Karpas-422 (cell line): ENCODE measurements around the gene ASXL3. TPM values are rescaled to one million over a fixed set of nuclear protein-coding genes. Genes with fewer than 3 reads are reported as not detected.

ENCODE experiments used
- DNase-seq: peaks from one replicate; pipeline ENCODE4 v3.0.0-alpha.2; 2015
- H2AFZ ChIP-seq: fragments of 200-600 bp; sonication (generic); 2 replicates; pipeline ENCODE4 v1.6.1; 2014; ENCODE audit warnings: antibody characterized with exemption, low read length, mixed read lengths
- H3K27ac ChIP-seq: fragments of 200-600 bp; sonication (generic); 2 replicates; pipeline ENCODE4 v1.5.1; 2014; ENCODE audit warnings: mild to moderate bottlenecking, low read length, moderate library complexity
- H3K27me3 ChIP-seq: fragments of 200-600 bp; sonication (generic); 2 replicates; pipeline ENCODE4 v1.6.1; 2014; ENCODE audit warnings: low read length, mixed read lengths
- H3K36me3 ChIP-seq: fragments of 200-600 bp; sonication (generic); 2 replicates; pipeline ENCODE4 v1.6.1; 2014; ENCODE audit warnings: low read length, mixed read lengths; ENCODE audit not compliant: insufficient read depth
- H3K4me1 ChIP-seq: fragments of 200-600 bp; sonication (generic); 2 replicates; pipeline ENCODE4 v1.6.1; 2014; ENCODE audit warnings: mild to moderate bottlenecking, low read length, mixed read lengths
- H3K4me2 ChIP-seq: fragments of 200-600 bp; sonication (generic); 2 replicates; pipeline ENCODE4 v1.6.1; 2014; ENCODE audit warnings: low read length, low read depth, mild to moderate bottlenecking; ENCODE audit not compliant: poor library complexity, severe bottlenecking
- H3K4me3 ChIP-seq: fragments of 200-600 bp; sonication (generic); 2 replicates; pipeline ENCODE4 v1.5.1; 2014; ENCODE audit warnings: mild to moderate bottlenecking, antibody characterized with exemption, low read length, mixed read lengths
- H3K79me2 ChIP-seq: fragments of 200-600 bp; sonication (generic); 2 replicates; pipeline ENCODE4 v1.6.1; 2014; ENCODE audit warnings: mild to moderate bottlenecking, low read length, mixed read lengths
- H3K9ac ChIP-seq: fragments of 200-600 bp; sonication (generic); 2 replicates; pipeline ENCODE4 v1.6.0; 2014; ENCODE audit warnings: low read length
- H3K9me2 ChIP-seq: fragments of 200-600 bp; sonication (generic), shearing (Covaris generic); replicated peaks from 2 replicates; pipeline ENCODE4 v1.6.0; 2014; ENCODE audit warnings: mild to moderate bottlenecking, low read length, moderate library complexity; ENCODE audit not compliant: insufficient read depth
- H3K9me3 ChIP-seq: fragments of 300-700, 200-600 bp; sonication (generic); 2 replicates; pipeline ENCODE4 v1.6.1; 2014; ENCODE audit warnings: low read length, mixed read lengths
- H4K20me1 ChIP-seq: fragments of 200-600 bp; sonication (generic); 2 replicates; pipeline ENCODE4 v1.6.1; 2014; ENCODE audit warnings: mild to moderate bottlenecking, antibody characterized with exemption, low read length, low read depth; ENCODE audit not compliant: insufficient read depth
- total RNA-seq: library from RNA; depleted of rRNA; stranded (reverse); fragments of >200 nt; shearing (Covaris generic); gene quantifications from 2 replicates; pipeline ENCODE4 v1.2.3, GENCODE V29; 2014; ENCODE audit warnings: low replicate concordance; rRNA removed

The ASXL3 gene
- not detected in 2 replicates for total RNA-seq

GRCh38 chr18:33577685-33578517 is at the start of gene ASXL3:
Gene ASXL3 (plus strand): TSS chr18:33578219. CDS start chr18:33578632, 413 bp downstream.
- peaks cover 12% of the 10 kb centered on the region for H3K4me1 ChIP-seq
- no peaks in the 10 kb centered on the region for H4K20me1 ChIP-seq
- no peaks in the 10 kb centered on the region for H3K27me3 ChIP-seq
- no peaks in the 10 kb centered on the region for H3K79me2 ChIP-seq
- H3K4me2 ChIP-seq, result no peak within 1 kb of the TSS
- no peak within 1 kb of the TSS for H3K9ac ChIP-seq
- H3K4me3 ChIP-seq, result no peak within 1 kb of the TSS
- no peak within 1 kb of the TSS for H3K27ac ChIP-seq
- H2AFZ ChIP-seq, result no peak within 1 kb of the TSS
- H3K9me3 ChIP-seq, result no peaks in the 10 kb centered on the region
- no peaks in the 10 kb centered on the region for H3K36me3 ChIP-seq
- DNase-seq, result no peak
- H3K9me2 ChIP-seq, result no peaks in the 10 kb centered on the region

GRCh38 chr18:33532978-33533377 is 45.0 kb upstream of the ASXL3 start:
- DNase-seq, result no peak
- Histone ChIP-seq H3K4me2 (no peak overlapping the region), H3K9me2 (no peaks in the 10 kb centered on the region), H3K9me3 (no peaks in the 10 kb centered on the region), H3K27ac (no peak overlapping the region), H4K20me1 (no peaks in the 10 kb centered on the region), H2AFZ (no peak overlapping the region), H3K36me3 (no peaks in the 10 kb centered on the region), H3K9ac (no peak overlapping the region), H3K4me3 (no peak overlapping the region), H3K79me2 (no peaks in the 10 kb centered on the region), H3K27me3 (no peaks in the 10 kb centered on the region), H3K4me1 (no peaks in the 10 kb centered on the region)

GRCh38 chr18:33536904-33537303 is 41.1 kb upstream of the ASXL3 start:
- no peaks in the 10 kb centered on the region for H3K27me3 ChIP-seq
- H2AFZ ChIP-seq, result no peak overlapping the region
- no peak overlapping the region for H3K4me2 ChIP-seq
- H3K9ac ChIP-seq, result no peak overlapping the region
- H3K4me3 ChIP-seq, result no peak overlapping the region
- H3K9me3 ChIP-seq, result no peaks in the 10 kb centered on the region
- H3K9me2 ChIP-seq, result no peaks in the 10 kb centered on the region
- H4K20me1 ChIP-seq, result no peaks in the 10 kb centered on the region
- H3K4me1 ChIP-seq, result no peaks in the 10 kb centered on the region
- no peaks in the 10 kb centered on the region for H3K36me3 ChIP-seq
- no peaks in the 10 kb centered on the region for H3K79me2 ChIP-seq
- no peak overlapping the region for H3K27ac ChIP-seq
- DNase-seq, result no peak

GRCh38 chr18:33538418-33539042 is 39.5 kb upstream of the ASXL3 start:
- no peak overlapping the region for H2AFZ ChIP-seq
- no peaks in the 10 kb centered on the region for H3K4me1 ChIP-seq
- no peaks in the 10 kb centered on the region for H3K79me2 ChIP-seq
- no peaks in the 10 kb centered on the region for H3K36me3 ChIP-seq
- no peaks in the 10 kb centered on the region for H4K20me1 ChIP-seq
- no peaks in the 10 kb centered on the region for H3K27me3 ChIP-seq
- no peak overlapping the region for H3K9ac ChIP-seq
- no peak for DNase-seq
- no peak overlapping the region for H3K27ac ChIP-seq
- H3K4me3 ChIP-seq, result no peak overlapping the region
- H3K4me2 ChIP-seq, result no peak overlapping the region
- H3K9me2 ChIP-seq, result no peaks in the 10 kb centered on the region
- H3K9me3 ChIP-seq, result no peaks in the 10 kb centered on the region

- Histone ChIP-seq H2AFZ (no peak overlapping the region), H3K9me3 (no peaks in the 10 kb centered on the region), H3K27me3 (no peaks in the 10 kb centered on the region), H3K4me1 (no peaks in the 10 kb centered on the region), H3K9ac (no peak overlapping the region), H3K36me3 (no peaks in the 10 kb centered on the region), H3K79me2 (no peaks in the 10 kb centered on the region), H3K27ac (no peak overlapping the region), H4K20me1 (no peaks in the 10 kb centered on the region), H3K4me2 (no peak overlapping the region), H3K9me2 (no peaks in the 10 kb centered on the region), H3K4me3 (no peak overlapping the region)
- DNase-seq, result no peak
These were observed 37.6 kb upstream of the ASXL3 start for GRCh38 chr18:33540392-33540791.

- Histone ChIP-seq H3K27ac (no peak overlapping the region), H3K9me3 (no peaks in the 10 kb centered on the region), H3K4me3 (no peak overlapping the region), H4K20me1 (no peaks in the 10 kb centered on the region), H3K9ac (no peak overlapping the region), H3K36me3 (no peaks in the 10 kb centered on the region), H3K4me2 (no peak overlapping the region), H3K79me2 (no peaks in the 10 kb centered on the region), H3K27me3 (no peaks in the 10 kb centered on the region), H3K4me1 (no peaks in the 10 kb centered on the region), H3K9me2 (no peaks in the 10 kb centered on the region), H2AFZ (no peak overlapping the region)
- no peak for DNase-seq
These were observed 36.7 kb upstream of the ASXL3 start for GRCh38 chr18:33541316-33541715.

- DNase-seq, result no peak
- Histone ChIP-seq H3K4me2 (no peak overlapping the region), H4K20me1 (no peaks in the 10 kb centered on the region)
These were observed 21.2 kb upstream of the ASXL3 start for GRCh38 chr18:33556846-33557245.

DNA sequence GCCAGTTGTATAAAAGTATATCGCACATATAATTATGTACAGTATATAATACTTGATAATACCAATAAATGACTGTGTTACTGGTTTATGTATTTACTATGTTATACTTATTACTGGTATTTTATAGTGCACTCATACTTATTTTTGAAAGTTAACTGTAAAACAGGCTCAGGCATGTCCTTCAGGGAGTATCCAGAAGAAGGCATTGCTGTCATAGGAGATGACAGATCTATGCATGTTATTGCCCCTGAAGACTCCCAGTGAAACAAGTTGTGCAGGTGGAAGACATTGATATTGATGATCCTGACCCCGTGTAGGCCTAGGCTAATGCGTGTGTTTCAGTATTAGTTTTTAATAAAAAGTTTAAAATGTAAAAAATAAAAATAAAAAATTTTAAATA is 20.3 kb upstream of the ASXL3 start:
- DNase-seq, result no peak
- Histone ChIP-seq H3K27ac (no peak overlapping the region), H4K20me1 (no peaks in the 10 kb centered on the region), H3K9me3 (no peaks in the 10 kb centered on the region), H2AFZ (no peak overlapping the region), H3K4me3 (no peak overlapping the region), H3K9me2 (no peaks in the 10 kb centered on the region), H3K27me3 (no peaks in the 10 kb centered on the region), H3K79me2 (no peaks in the 10 kb centered on the region), H3K4me1 (no peaks in the 10 kb centered on the region), H3K4me2 (no peak overlapping the region), H3K9ac (no peak overlapping the region), H3K36me3 (no peaks in the 10 kb centered on the region)

More at GRCh38 chr18:33556846-33557245, 21.2 kb upstream of the ASXL3 start:
- H3K9ac ChIP-seq, result no peak overlapping the region
- no peak overlapping the region for H3K27ac ChIP-seq
- no peak overlapping the region for H2AFZ ChIP-seq
- no peaks in the 10 kb centered on the region for H3K36me3 ChIP-seq
- H3K79me2 ChIP-seq, result no peaks in the 10 kb centered on the region
- no peak overlapping the region for H3K4me3 ChIP-seq
- H3K27me3 ChIP-seq, result no peaks in the 10 kb centered on the region
- no peaks in the 10 kb centered on the region for H3K9me3 ChIP-seq
- H3K9me2 ChIP-seq, result no peaks in the 10 kb centered on the region
- no peaks in the 10 kb centered on the region for H3K4me1 ChIP-seq
